ENCODE measurements around the gene TIFAB. TPM values are rescaled to one million over a fixed set of nuclear protein-coding genes. Genes with fewer than 3 reads are reported as not detected.

The TIFAB gene
- total RNA-seq, 1 donor from 2014 or later: not detected

DNA sequence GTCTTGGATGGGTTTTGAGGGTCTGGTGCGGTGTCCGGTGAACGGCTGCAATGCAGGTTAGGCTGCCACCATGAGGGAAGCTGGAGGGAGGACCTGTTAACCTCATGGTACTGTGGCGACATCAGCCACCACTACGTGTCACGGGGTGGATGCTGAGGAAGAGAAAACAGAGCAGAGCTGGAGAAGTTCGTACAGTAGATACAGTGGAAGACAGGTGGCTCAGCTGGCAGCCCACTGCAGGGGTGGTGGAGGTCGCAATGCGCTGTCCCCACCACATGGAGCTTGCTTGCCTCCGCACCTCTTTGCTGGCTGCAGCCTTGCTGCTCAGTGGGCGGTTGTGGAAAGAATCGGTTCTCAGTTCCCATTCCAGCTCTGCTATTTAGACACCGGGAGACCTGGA, 7.8 kb downstream of the TIFAB start:
- no peak overlapping the region for H3K27ac Mint-ChIP-seq
- H3K27me3 Mint-ChIP-seq: peaks cover 17% of the 10 kb centered on the region
- TF ChIP-seq, protein P1, sequence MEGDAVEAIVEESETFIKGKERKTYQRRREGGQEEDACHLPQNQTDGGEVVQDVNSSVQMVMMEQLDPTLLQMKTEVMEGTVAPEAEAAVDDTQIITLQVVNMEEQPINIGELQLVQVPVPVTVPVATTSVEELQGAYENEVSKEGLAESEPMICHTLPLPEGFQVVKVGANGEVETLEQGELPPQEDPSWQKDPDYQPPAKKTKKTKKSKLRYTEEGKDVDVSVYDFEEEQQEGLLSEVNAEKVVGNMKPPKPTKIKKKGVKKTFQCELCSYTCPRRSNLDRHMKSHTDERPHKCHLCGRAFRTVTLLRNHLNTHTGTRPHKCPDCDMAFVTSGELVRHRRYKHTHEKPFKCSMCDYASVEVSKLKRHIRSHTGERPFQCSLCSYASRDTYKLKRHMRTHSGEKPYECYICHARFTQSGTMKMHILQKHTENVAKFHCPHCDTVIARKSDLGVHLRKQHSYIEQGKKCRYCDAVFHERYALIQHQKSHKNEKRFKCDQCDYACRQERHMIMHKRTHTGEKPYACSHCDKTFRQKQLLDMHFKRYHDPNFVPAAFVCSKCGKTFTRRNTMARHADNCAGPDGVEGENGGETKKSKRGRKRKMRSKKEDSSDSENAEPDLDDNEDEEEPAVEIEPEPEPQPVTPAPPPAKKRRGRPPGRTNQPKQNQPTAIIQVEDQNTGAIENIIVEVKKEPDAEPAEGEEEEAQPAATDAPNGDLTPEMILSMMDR (IDR thresholded peaks at IDR 0.05; ENCODE audit: unreplicated experiment): no peak
- no peaks in the 10 kb centered on the region for H3K36me3 Mint-ChIP-seq (ENCODE audit: insufficient read depth)
- H3K4me1 Mint-ChIP-seq (ENCODE audit: low read depth): peaks cover 3% of the 10 kb centered on the region
- no peak overlapping the region for H3K4me3 Mint-ChIP-seq (ENCODE audit: low read depth)
- DNase-seq (ENCODE audit: low spot score, unreplicated experiment): no peak
- no peaks in the 10 kb centered on the region for H3K9me3 Mint-ChIP-seq (ENCODE audit: low read depth)

DNA sequence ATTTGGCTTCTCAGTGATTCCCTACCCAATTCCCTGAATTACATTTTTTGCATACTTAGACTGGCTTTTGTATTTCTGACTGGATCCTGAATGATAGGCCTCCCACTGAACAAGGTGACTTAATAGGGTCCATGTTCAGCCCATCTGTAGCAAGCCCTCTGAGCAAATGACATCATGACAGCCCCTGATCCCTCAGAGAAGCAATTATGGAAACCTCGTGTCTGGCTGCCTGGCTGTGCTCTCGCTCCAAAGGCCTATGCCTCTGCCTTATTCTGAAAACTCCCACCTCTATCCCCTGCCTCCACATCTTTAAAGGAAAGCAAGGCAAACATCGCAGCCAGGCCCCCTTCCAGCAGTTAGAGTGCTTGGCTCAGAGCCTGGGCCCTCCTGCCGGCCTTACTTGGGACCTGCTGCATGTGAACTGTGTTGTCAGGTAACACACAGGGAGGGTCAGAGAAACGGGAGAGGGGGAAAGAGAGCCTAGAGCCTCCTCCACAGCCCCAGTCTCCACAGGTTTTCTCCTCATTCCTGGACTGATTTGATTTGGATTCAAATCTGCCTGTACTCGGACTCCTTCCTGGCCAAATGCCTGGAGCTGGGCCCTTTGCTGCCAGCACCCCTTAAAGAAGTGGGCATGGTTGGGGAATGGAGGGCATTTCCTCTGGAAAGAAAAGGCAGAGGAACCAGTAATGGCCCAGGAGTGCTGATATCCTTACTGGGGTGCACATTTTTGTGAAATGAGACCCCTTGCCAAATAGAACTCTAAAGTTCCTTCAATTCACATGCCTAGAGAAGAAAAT, 8.8 kb downstream of the TIFAB start:
- Mint-ChIP-seq H3K4me3 (ENCODE audit: low read depth) (no peak overlapping the region), H3K27ac (no peak overlapping the region), H3K27me3 (peaks cover 17% of the 10 kb centered on the region), H3K9me3 (ENCODE audit: low read depth) (no peaks in the 10 kb centered on the region), H3K4me1 (ENCODE audit: low read depth) (peaks cover 3% of the 10 kb centered on the region), H3K36me3 (ENCODE audit: insufficient read depth) (no peaks in the 10 kb centered on the region)
- DNase-seq (ENCODE audit: low spot score, unreplicated experiment): no peak
- TF ChIP-seq, protein P1 (IDR thresholded peaks at IDR 0.05; ENCODE audit: unreplicated experiment): no peak

DNA sequence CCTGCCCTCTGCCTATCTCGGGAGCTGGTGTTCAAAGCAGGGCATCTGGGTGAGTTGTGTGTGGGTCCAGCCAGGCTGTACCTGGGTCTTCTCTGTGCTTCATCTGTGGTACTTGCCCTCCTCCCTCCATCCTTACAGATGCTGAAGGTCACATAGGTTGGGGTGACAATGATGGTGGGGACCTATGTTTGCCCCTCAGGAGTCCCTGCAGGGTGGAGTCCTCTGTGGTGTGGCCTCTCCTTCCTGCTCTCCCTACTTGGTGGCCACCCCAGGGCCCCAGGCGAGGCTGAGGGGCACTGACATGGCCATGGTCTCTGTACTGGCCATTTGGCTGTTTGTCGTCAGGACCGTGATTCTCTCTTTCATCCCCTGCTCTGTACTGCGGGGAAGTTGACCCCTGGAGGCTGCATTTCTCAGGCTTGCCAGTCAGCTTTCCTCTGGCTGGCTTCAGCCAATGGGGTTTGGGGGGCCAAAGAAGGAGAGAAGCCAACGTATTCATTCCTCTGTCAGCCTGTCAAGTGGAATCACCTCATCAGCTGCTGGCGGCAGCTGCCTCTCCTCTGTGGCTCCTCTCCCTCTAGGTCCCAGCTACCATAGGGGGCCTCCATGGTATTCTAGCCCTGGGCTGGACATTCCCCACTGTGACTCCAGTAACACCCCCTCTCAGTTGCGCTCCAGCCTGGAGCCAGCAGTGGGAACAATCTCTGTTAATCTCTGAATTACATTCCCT, 9.6 kb downstream of the TIFAB start:
- no peaks in the 10 kb centered on the region for H3K9me3 Mint-ChIP-seq (ENCODE audit: low read depth)
- H3K4me1 Mint-ChIP-seq (ENCODE audit: low read depth): peaks cover 3% of the 10 kb centered on the region
- H3K27me3 Mint-ChIP-seq: peaks cover 17% of the 10 kb centered on the region
- no peaks in the 10 kb centered on the region for H3K36me3 Mint-ChIP-seq (ENCODE audit: insufficient read depth)
- no peak overlapping the region for H3K4me3 Mint-ChIP-seq (ENCODE audit: low read depth)
- H3K27ac Mint-ChIP-seq: no peak overlapping the region
- DNase-seq (ENCODE audit: low spot score, unreplicated experiment): no peak
- TF ChIP-seq, protein P1 (IDR thresholded peaks at IDR 0.05; ENCODE audit: unreplicated experiment): no peak

DNA sequence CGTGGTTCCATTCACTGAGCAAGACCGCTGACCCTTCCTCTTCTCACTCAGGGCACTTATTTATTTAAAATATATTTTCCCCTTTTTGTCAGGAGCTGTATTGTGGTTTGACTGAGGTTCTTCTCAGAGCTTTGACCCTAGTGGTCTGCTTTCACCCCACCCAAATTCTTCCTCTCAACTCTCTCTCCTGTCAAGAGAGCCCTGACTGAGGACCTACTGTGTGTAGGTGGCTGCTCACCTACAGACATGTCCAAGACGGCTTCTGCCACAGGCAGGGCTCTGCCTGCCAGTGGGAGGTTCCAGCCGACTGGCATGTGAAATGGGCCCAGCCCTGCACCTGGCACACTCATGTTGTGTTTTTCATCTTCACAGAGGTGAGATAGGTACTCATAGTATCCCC, 10.2 kb downstream of the TIFAB start:
- H3K9me3 Mint-ChIP-seq (ENCODE audit: low read depth): no peaks in the 10 kb centered on the region
- no peak overlapping the region for H3K4me3 Mint-ChIP-seq (ENCODE audit: low read depth)
- TF ChIP-seq, protein P1 (IDR thresholded peaks at IDR 0.05; ENCODE audit: unreplicated experiment): no peak
- H3K27ac Mint-ChIP-seq: no peak overlapping the region
- H3K36me3 Mint-ChIP-seq (ENCODE audit: insufficient read depth): no peaks in the 10 kb centered on the region
- no peak for DNase-seq (ENCODE audit: low spot score, unreplicated experiment)
- H3K4me1 Mint-ChIP-seq (ENCODE audit: low read depth): peaks cover 5% of the 10 kb centered on the region
- H3K27me3 Mint-ChIP-seq: peaks cover 12% of the 10 kb centered on the region

DNA sequence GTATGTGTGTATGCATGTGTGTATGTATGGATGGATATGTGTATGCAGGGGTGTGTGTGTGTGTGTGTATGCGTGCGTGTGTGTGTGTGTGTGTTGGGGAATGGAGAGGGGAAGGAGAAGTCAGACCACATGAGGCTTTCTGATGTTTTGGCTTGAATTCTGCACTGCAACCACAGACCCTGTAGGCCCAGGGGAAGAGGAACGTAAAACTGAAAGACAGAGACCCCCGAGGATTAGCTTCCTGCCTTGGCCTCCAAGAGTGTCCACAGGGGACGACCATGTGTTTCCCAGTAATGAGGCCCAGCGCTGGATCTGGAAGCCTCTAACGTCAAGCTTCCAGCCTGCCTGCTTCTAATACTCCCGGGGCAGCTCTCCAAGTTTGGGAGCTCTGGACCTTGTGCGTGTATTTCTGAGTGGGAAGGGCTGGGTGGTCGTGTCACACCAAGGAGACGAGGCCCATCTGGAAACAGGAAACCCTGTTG, 10.8 kb downstream of the TIFAB start:
- Mint-ChIP-seq H3K36me3 (ENCODE audit: insufficient read depth) (no peaks in the 10 kb centered on the region), H3K27ac (no peak overlapping the region), H3K4me3 (ENCODE audit: low read depth) (no peak overlapping the region), H3K4me1 (ENCODE audit: low read depth) (peaks cover 5% of the 10 kb centered on the region), H3K27me3 (peaks cover 12% of the 10 kb centered on the region), H3K9me3 (ENCODE audit: low read depth) (no peaks in the 10 kb centered on the region)
- TF ChIP-seq, protein P1 (IDR thresholded peaks at IDR 0.05; ENCODE audit: unreplicated experiment): no peak
- DNase-seq (ENCODE audit: low spot score, unreplicated experiment): no peak
